Endothelial cell of umbilical vein (primary cell): Measurements from ENCODE around the gene VIM. TPM values are rescaled to one million over a fixed set of nuclear protein-coding genes. Genes with fewer than 3 reads are reported as not detected.

Source experiments
- BruUV-seq: library from RNA; stranded (reverse); fragments of 400-500 nt; replicated peaks from 2 replicates; lab custom pipeline; 2021; lab: Mats Ljungman, UMichigan
- CTCF ChIA-PET: fragments of 300-600, 350-600 bp; sonication (Branson Sonifier 250); formaldehyde crosslinking; loops from one replicate; lab custom pipeline; 2021; ENCODE audit warnings: antibody characterized with exemption, inconsistent platforms; lab: Charles Lee
- POLR2A ChIA-PET: fragments of 300-600, 350-600 bp; sonication (Branson Sonifier 250); formaldehyde crosslinking; loops from one replicate; lab custom pipeline; 2021; ENCODE audit warnings: antibody characterized with exemption, inconsistent platforms; lab: Charles Lee
- DNase-seq: peaks from one replicate; pipeline ENCODE4 v3.0.0-alpha.2; 2011; ENCODE audit warnings: low read depth, low spot score
- FAIRE-seq: peaks from 2 replicates; lab custom pipeline; 2011; peaks lifted over from hg19 to GRCh38; lab: Jason Lieb, UNC
- H2AFZ ChIP-seq: 2 replicates; pipeline ENCODE4 v1.6.0; 2012; ENCODE audit warnings: low read depth, low read length, control low read depth, inconsistent platforms
- H3K27ac ChIP-seq: 2 replicates; pipeline ENCODE4 v1.5.1; 2011; ENCODE audit warnings: low read depth, mild to moderate bottlenecking, control low read depth, low read length, moderate library complexity; ENCODE audit not compliant: insufficient read depth
- H3K27me3 ChIP-seq, 2 experiments: 2 replicates each; pipeline versions ENCODE4 v1.6.0 to v1.6.1; 2011; ENCODE audit warnings: low read length in 2 of 2, mixed read lengths in 1 of 2; ENCODE audit not compliant: control insufficient read depth in 2 of 2, insufficient read depth in 2 of 2
- H3K36me3 ChIP-seq, 2 experiments: 2 replicates in 1 of 2; 3 replicates in 1 of 2; pipeline ENCODE4 v1.5.1; 2011; ENCODE audit warnings: low read length in 2 of 2, mild to moderate bottlenecking in 1 of 2, moderate library complexity in 1 of 2; ENCODE audit not compliant: control insufficient read depth in 2 of 2, insufficient read depth in 2 of 2; ENCODE audit errors: extremely low read depth in 1 of 2
- H3K4me1 ChIP-seq: 3 replicates; pipeline ENCODE4 v1.5.1; 2011; ENCODE audit warnings: mild to moderate bottlenecking, low read length; ENCODE audit not compliant: control insufficient read depth, insufficient read depth; ENCODE audit errors: extremely low read depth
- H3K4me2 ChIP-seq: 2 replicates; pipeline ENCODE4 v1.6.1; 2011; ENCODE audit warnings: low read length, control low read depth, mixed read lengths; ENCODE audit not compliant: insufficient read depth
- H3K4me3 ChIP-seq, 3 experiments: fragments of 200-600 bp in 1 of 3; sonication (generic), shearing (Covaris generic) in 1 of 3; replicated peaks in 1 of 3; 2 replicates each; pipeline ENCODE4 v1.5.1; 2011 to 2016; ENCODE audit warnings: control low read depth in 3 of 3, low read length in 3 of 3, mild to moderate bottlenecking in 2 of 3, inconsistent platforms in 1 of 3, low read depth in 1 of 3, moderate library complexity in 1 of 3; ENCODE audit not compliant: insufficient read depth in 1 of 3
- H3K79me2 ChIP-seq: 2 replicates; pipeline ENCODE4 v1.6.0; 2012; ENCODE audit warnings: low read length, inconsistent platforms; ENCODE audit not compliant: control insufficient read depth, insufficient read depth
- H3K9ac ChIP-seq: replicated peaks from 2 replicates; pipeline ENCODE3; 2011; ENCODE audit warnings: low read length, control low read depth; ENCODE audit not compliant: insufficient read depth; ENCODE audit errors: extremely low read depth
- H3K9me1 ChIP-seq: replicated peaks from 3 replicates; pipeline ENCODE4 v1.6.0; 2011; ENCODE audit warnings: mild to moderate bottlenecking, low read length; ENCODE audit not compliant: control insufficient read depth, insufficient read depth; ENCODE audit errors: extremely low read depth
- H3K9me3 ChIP-seq: replicated peaks from 2 replicates; pipeline ENCODE4 v1.5.1; 2012; ENCODE audit warnings: low read length, inconsistent platforms; ENCODE audit not compliant: control insufficient read depth, insufficient read depth
- H4K20me1 ChIP-seq: replicated peaks from 2 replicates; pipeline ENCODE3; 2011; ENCODE audit warnings: mild to moderate bottlenecking, low read length; ENCODE audit not compliant: control insufficient read depth, insufficient read depth; ENCODE audit errors: extremely low read depth
- EZH2 ChIP-seq: IDR thresholded peaks from 2 replicates; pipeline ENCODE4 v1.6.1; 2012; ENCODE audit warnings: borderline replicate concordance, low read depth, mild to moderate bottlenecking, moderate library complexity, low read length, inconsistent platforms; ENCODE audit not compliant: severe bottlenecking
- GATA2 ChIP-seq: IDR thresholded peaks from 2 replicates; pipeline ENCODE4 v1.7.0; 2011; ENCODE audit warnings: low read depth, mild to moderate bottlenecking, moderate library complexity, mixed read lengths, low read length; ENCODE audit not compliant: insufficient read length, insufficient read depth
- MYC ChIP-seq: IDR thresholded peaks from one replicate; pipeline ENCODE4 v1.6.1; 2011; ENCODE audit warnings: mild to moderate bottlenecking, low read depth, low read length
- dilution Hi-C: fragments of 300-500 bp; cut with MboI; formaldehyde crosslinking; loops from one replicate; pipeline ENCODE4 v1.15.0; 2019; ENCODE audit warnings: low sequenced_read_pairs; ENCODE audit not compliant: extremely low pct_ligation_motif_present
- intact Hi-C: fragments of 100-400 bp; cut with micrococcal nuclease; formaldehyde crosslinking; loops from one replicate; pipeline ENCODE4 v1.10.0; 2022
- polyA plus RNA-seq, 4 experiments: library from polyadenylated mRNA; depleted of rRNA in 3 of 4; stranded (reverse) in 3 of 4; unstranded in 1 of 4; fragments of >200 nt; gene quantifications; 2 replicates each; pipeline versions ENCODE4 v1.2.1 to v1.2.3, GENCODE V29; 2011 to 2012; ENCODE audit warnings: missing spikeins in 1 of 4
- total RNA-seq: library from RNA; stranded (reverse); gene quantifications from 2 replicates; pipeline ENCODE4 v1.2.3, GENCODE V29; 2021

Gene VIM
- total and polyA plus RNA-seq, 2 donors (not counting 3 experiments of a cell fraction or from before 2014, with no cell fraction given): 5,699 to 5,781 TPM

- Histone ChIP-seq H3K79me2 (peaks cover 14% of the 10 kb centered on the region), H3K9me1 (no peaks in the 10 kb centered on the region), H2AFZ (peak overlapping the region; percentile 56), H3K4me2 (peak overlapping the region; percentile 100), H3K27me3 (no peaks in the 10 kb centered on the region), H3K4me1 (peaks cover 28% of the 10 kb centered on the region), H3K36me3 (no peaks in the 10 kb centered on the region), H3K9me3 (no peaks in the 10 kb centered on the region), H3K4me3 (peak overlapping the region; percentile 69 to 95 (median 91)), H4K20me1 (no peaks in the 10 kb centered on the region), H3K27ac (peak overlapping the region; percentile 100), H3K9ac (peak overlapping the region; percentile 100)
- intact Hi-C loops (loop anchor here (2.0 kb wide), 1 partner anchor 203 kb away; no protein-coding TSS in a partner anchor), dilution Hi-C loops (no loop called here)
- ChIA-PET CTCF (interaction anchor here (0.9 to 4.1 kb wide), 16 partner anchors 9 to 357 kb away, joined by 3 to 46 read pairs (median 4); partner anchors contain the start of gene VIM), POLR2A (interaction anchor here (0.6 to 3.2 kb wide), 5 partner anchors 16 to 204 kb away, joined by 3 to 33 read pairs (median 6); no protein-coding TSS in a partner anchor)
- FAIRE-seq: peak; percentile 38
- BruUV-seq: TSS peak; percentile 54
- DNase-seq: peak; percentile 67
- no peak for TF ChIP-seq MYC
- no peak for TF ChIP-seq EZH2
- no peak for TF ChIP-seq GATA2
Measured at GRCh38 chr10:17200001-17200911, 27.8 kb upstream of the VIM start.
